CD4-positive, alpha-beta T cell treated with Interleukin-17A for 4 hours (primary cell): Measurements from ENCODE around the gene PLA2G6.

Experiments
- DNase-seq: peaks from one replicate; pipeline ENCODE4 v3.0.0-alpha.2; 2020; ENCODE audit warnings: mixed read lengths

Gene PLA2G6

GRCh38 chr22:38068641-38069371, 112.8 kb downstream of the PLA2G6 start:
- no peak for DNase-seq

GRCh38 chr22:38067761-38068360, 113.8 kb downstream of the PLA2G6 start:
- DNase-seq, result no peak

GRCh38 chr22:38067028-38067415, 114.6 kb downstream of the PLA2G6 start:
- no peak for DNase-seq

- DNase-seq, result no peak
Measured at GRCh38 chr22:38066381-38067027, 115.1 kb downstream of the PLA2G6 start.

- DNase-seq, result no peak
Measured at GRCh38 chr22:38065539-38065938, 116.1 kb downstream of the PLA2G6 start.

GRCh38 chr22:38062791-38063190, 118.8 kb downstream of the PLA2G6 start:
- DNase-seq, result no peak
